GM12875 (cell line): ENCODE data around the gene CD81.
"Not testable (repeated sequence)": the region's sequence is repeated elsewhere in the genome, so short reads cannot be mapped to it uniquely, and the experiment has no call there.

ENCODE experiments used
- H3K4me3 ChIP-seq: one replicate; pipeline ENCODE4 v1.5.1; 2011; ENCODE audit warnings: low read depth, low read length, control low read depth
- CTCF ChIP-seq: IDR thresholded peaks from 2 replicates; pipeline ENCODE4 v1.5.1; 2011; ENCODE audit warnings: low read depth, mild to moderate bottlenecking, control low read depth, inconsistent platforms, low read length, moderate library complexity, borderline replicate concordance; ENCODE audit not compliant: insufficient read depth

CD81 gene

GRCh38 chr11:2348986-2349385 is 28.1 kb upstream of the CD81 start:
- no peak overlapping the region for H3K4me3 ChIP-seq
- no peak for TF ChIP-seq CTCF

- H3K4me3 ChIP-seq, result no peak overlapping the region
Observed at GRCh38 chr11:2351701-2352100, 25.4 kb upstream of the CD81 start.

GRCh38 chr11:2352420-2352819 is 24.7 kb upstream of the CD81 start:
- no peak for TF ChIP-seq CTCF

More at GRCh38 chr11:2351701-2352100, 25.4 kb upstream of the CD81 start:
- TF ChIP-seq CTCF, result no peak

GRCh38 chr11:2355000-2355644 is 22.0 kb upstream of the CD81 start:
- TF ChIP-seq CTCF, result no peak
- H3K4me3 ChIP-seq, result no peak overlapping the region

More at GRCh38 chr11:2352420-2352819, 24.7 kb upstream of the CD81 start:
- no peak overlapping the region for H3K4me3 ChIP-seq

- no peak for TF ChIP-seq CTCF
- H3K4me3 ChIP-seq, result no peak overlapping the region
Observed at GRCh38 chr11:2357246-2357645, 19.9 kb upstream of the CD81 start.

GRCh38 chr11:2357651-2358050 is 19.5 kb upstream of the CD81 start:
- H3K4me3 ChIP-seq, result not testable (repeated sequence)

- no peak for TF ChIP-seq CTCF
Observed at GRCh38 chr11:2358754-2359442, 18.2 kb upstream of the CD81 start.

More at GRCh38 chr11:2358754-2359442, 18.2 kb upstream of the CD81 start:
- no peak overlapping the region for H3K4me3 ChIP-seq
